UCSD-AML1 (cell line): ENCODE results near the gene XYLB.

Experiments used
- DNase-seq: peaks from one replicate; lab custom pipeline; 2025; ENCODE audit not compliant: unreplicated experiment; lab: John Stamatoyannopoulos, UW

The XYLB gene

DNA sequence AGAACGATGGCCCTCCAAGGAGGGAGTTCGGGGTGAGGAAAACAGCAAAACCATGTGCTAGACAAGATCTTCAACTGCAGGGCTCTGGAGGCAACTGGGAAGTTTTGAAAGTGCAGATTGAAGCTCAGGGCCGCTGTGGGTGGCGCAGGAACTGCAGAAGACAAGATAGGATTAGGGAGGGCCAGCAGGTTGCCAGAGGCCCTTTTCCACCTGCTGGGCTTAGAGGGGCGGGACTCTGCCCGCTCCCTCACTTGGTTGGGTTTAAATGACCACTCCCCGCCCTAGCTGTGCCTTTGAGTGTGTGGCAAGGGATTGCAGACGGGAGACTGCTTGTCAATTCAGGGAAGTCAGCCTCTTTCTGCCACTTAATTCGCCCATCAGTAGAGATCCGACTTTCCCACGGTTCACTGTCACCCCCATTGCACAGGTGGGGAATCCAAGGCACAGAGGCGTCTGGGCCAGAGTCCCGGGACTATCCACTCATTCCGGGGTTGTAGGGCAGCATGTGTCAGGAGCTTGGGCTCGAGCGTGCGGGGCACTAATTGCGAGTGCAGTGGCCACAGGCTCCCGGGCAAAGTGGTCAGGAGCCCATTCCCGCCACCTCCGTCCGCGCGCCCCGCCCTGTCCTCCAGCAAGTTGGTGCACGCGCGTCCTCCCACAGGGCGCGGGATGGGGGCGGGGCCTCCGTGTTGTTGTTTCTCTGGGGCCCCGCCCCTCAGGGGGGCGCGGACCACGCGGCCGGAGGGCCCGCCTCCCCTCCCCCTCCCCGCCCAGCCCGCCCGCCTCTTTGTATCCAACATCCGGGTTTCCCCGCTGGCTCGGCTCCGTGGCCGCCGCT lies 106.7 kb downstream of the XYLB start, which contains the start of gene ACVR2B:
Gene ACVR2B (plus strand): TSS at position 816 of the 838 bp plus-strand sequence. CDS start 433 bp downstream, outside the sequence.
- DNase-seq: peak; percentile 86

GRCh38 chr3:38453913-38454177 lies 107.3 kb downstream of the XYLB start:
- no peak for DNase-seq

DNA sequence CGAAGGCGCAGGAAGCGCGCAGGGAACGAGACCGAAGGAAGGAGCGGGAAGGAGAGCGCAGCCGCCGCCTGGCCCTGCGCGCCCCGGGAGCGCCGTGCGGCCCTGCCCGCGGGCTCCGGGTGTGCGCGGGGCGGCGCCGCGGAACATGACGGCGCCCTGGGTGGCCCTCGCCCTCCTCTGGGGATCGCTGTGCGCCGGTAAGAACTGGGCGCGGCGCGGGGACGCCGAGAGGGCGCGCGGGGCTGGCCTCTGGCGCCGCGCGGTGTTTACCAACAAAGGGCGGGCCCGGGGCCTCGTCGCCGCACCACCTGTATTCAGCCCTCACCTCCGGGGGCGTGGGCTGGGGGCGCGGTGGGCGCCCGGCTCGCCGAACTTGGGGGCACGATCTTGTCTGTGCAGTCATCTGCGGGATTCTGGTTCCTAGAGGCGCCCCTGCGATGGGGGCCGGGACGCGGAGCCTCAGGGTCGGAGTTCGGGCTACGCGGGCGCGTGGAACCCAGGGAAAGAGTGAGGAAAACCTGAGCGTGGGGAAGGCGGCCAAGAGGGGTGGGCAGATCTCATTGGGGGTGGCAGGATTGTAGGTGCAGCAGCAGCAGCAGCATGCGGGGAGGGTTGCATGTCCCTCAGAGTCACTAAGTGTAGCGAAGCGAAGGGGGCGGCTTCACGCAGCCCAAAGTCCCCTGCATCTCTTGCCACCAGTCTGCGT lies 107.7 kb downstream of the XYLB start:
- DNase-seq: peak; percentile 53

DNA sequence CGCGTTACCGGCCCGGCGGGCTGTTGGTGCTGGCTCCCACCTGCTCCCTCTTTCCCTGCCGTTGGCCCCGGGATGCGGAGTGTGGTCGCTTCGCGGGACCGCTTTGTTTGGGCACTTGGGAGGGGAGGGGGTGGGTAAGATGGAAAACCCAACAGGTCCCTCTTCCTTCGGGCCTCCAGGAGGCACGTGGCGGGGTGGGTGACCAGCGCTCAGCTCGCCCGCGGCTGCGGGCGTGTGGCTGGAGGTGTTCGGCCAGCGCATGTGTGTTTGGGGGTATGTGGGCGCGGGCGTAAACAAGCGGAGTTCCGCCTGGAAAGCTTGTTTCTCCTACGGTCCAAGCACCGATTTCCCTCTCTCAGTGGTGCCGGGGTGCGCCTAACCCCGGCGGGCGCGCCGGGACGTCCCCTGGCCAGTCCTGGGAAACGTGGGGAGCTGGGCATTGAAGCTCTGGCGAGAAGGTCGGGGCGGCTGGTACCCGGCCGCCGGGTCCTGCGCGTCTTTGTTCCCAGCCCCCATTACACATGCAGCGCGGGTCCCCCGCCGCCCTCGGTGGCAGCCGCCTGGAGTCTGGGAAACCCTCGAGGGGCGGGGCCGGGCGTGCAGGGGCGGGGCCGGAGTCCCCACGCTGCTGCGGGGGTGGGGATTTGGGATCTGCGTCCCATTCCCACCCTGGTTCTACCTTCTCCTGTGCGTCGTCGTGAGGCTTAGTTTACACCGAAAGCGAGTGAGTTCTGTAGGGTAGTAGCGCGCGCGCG lies 108.5 kb downstream of the XYLB start:
- DNase-seq: peak; percentile 52

DNA sequence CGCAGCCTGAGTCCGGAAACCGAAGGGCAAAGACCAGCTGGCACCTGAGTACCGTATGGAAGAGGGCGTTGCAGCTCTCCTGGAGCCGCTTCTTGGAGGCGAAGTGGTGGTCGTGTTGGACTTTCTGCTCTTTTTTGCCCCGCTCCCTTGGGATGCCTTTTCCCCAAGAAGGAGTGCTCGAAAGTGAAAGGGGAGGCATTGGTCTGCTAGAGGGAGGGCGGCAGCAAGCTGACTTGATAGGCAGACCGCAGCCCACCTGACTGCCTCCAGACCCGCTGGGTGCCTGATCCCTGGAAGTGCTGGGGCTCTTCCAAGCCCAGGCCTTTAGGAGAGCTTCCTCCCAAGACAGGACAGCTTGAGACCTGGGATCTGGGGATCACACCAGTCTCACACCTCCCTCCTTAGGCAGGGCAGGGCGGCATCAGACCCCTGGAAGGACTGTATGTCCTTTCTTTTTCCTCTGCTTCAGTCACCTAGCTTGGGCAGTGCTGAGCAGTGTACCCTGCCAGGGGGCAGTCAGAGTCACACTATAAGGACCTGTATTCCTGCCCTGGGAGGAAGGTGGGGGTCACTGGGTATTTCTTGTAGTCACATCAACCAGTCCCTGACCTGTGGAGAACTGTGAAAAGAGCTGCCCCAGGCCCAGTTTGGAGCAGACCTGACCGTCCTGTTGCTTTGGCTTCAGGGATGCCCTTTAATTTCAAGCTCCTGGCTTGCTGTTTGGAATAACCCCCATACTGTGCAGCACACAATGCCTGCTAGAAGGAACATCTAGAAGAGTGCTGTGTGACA lies 109.2 kb downstream of the XYLB start:
- no peak for DNase-seq

DNA sequence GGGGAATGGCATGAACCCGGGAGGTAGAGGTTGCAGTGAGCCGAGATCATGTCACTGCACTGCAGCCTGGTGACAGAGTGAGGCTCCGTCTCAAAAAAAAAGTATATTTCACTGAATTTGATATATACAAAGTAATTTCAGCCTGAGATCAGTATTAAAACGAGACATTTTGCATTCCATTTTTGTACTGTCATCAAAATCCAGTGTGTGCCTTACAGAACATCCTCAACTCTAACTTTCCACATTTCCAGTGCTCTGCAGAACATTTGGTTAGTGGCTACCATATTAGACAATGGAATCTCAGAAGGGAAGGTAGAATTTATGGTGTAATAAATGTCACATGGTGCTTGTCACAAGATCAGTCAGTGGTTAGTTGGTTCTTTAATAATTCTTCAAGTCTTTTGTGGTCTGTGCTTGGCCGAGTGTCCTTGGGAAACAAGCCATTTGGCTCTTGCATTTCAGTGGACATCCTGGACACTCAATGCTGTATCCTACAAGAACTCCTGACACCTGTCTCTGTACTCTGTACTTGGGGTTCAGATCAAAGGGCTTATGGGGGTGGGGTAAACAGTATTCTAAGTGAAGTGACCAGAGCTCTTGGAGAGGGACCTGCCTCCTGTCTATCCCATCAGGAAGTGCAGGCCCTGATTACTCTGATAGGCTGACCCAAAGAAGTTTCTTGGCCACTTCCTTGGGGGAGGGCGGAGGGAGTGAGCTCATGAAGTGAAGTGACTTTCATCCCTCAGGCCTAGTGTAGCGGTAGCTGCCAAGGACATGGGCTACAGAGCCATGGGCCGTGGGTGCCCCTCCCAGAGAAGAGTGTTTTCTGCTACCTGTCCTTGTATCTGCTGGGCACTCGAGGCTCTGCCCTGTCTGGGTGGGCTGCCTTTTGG lies 110.8 kb downstream of the XYLB start:
- DNase-seq: no peak

DNA sequence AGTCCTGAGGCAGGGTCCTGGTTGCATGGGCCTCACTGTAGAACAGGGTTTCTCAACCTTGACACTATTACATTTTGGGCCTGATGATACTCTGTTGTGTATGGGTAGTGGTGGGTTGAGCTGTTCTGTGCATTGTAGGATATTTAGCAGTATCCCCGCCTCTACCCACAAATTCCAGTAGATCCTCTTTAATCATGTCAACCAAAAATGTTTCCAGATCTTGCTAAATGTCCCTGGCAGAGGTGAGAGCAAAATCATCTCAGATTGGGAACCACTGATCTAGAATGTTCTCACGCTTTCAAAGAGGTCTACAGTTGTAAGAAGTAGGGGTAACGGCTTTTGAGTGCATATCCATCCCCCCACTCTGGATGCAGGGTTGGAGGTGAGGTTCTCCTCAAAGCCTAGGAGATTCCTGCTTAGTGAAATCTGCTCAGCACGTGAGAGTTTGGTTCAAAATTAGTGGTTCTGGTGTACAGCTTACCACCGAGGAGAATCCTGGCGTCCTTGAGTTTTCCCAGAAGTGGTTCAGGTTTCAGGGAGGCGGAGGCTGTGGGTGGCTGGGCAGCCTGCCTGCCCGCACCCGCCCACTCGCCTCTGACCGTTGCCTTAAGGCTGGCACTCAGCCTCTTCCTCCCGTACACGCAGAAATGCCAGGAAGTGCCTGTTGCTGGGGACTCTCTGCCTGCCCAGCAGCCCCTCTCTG lies 112.4 kb downstream of the XYLB start:
- DNase-seq: no peak

- no peak for DNase-seq
Observed at GRCh38 chr3:38459499-38460048, 113.0 kb downstream of the XYLB start.

DNA sequence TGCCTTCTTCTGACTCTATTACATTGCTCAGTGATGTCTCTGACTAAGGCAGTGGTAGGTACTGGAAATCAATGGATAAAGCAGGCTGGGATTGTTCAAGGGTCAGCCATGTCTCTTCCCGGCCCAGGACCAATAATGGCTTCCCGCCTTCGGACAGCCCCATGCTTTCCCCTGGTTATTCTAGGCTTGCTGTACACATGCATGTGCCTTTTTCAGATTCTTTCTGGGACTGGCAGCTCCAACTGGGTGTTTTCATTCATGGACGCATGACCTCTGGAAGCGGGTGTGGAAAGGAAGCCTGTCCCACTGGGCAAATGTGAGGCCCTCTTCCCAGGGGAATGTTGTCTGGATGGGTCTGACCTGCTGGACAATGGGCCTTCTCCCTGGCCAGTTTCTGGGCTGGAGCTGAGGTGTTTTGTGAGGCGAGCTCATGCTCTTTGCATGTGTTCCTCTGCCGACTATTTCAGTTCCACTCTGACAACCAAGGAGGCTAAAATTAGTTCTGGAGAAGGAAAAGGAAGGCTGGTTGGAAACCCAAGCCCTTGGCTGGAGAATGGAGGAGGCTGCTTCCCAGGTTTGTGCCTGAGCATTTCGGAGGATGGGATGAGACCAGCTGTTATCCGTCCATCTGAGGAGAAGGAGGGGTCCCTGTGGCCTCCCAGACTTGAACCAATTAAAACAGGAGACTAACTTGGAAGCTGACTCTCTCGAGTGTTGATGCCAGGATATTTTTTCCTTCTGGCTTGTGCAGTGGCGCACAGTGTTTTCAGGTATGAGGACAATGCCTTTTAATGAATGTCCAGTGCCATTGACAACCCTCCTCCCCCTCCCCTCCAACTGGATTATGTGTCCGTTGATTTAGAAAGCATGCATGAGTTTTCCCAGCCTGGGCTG lies 114.0 kb downstream of the XYLB start:
- no peak for DNase-seq
